Measurements from ENCODE around the gene PBOV1.

DNA sequence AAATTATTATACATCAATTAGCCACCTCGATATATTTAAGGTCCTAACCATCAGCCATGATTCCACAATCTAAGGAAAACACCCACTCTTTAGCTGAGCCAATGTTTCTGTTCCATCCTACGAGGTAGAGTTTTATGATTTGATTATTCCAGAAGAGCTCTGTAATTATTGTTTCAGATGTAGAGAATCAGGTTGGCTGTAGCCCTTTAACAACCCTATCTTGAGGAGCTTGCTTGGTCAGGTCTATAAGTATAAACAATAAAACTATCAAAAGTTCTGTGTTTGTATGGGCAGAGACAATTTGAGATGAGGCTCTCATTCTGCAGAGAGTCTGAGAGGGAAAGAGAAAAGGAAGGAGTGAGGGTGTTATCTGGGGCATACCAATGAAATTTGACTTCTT, at the start of gene PBOV1:
- TF ChIP-seq, protein P1, sequence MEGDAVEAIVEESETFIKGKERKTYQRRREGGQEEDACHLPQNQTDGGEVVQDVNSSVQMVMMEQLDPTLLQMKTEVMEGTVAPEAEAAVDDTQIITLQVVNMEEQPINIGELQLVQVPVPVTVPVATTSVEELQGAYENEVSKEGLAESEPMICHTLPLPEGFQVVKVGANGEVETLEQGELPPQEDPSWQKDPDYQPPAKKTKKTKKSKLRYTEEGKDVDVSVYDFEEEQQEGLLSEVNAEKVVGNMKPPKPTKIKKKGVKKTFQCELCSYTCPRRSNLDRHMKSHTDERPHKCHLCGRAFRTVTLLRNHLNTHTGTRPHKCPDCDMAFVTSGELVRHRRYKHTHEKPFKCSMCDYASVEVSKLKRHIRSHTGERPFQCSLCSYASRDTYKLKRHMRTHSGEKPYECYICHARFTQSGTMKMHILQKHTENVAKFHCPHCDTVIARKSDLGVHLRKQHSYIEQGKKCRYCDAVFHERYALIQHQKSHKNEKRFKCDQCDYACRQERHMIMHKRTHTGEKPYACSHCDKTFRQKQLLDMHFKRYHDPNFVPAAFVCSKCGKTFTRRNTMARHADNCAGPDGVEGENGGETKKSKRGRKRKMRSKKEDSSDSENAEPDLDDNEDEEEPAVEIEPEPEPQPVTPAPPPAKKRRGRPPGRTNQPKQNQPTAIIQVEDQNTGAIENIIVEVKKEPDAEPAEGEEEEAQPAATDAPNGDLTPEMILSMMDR (IDR thresholded peaks at IDR 0.05) = no peak
- no peak for TF ChIP-seq POLR2A (IDR thresholded peaks at IDR 0.05)

Measured in thyroid gland (tissue), 4 donors.